ENCODE data around the gene DNAJC1.
"Not testable (repeated sequence)": the region's sequence is repeated elsewhere in the genome, so short reads cannot be mapped to it uniquely, and the experiment has no call there.

DNAJC1 gene

GRCh38 chr10:22027364-22028238 is 24.1 kb upstream of the DNAJC1 start:
- H3K27me3 ChIP-seq (ENCODE audit: control insufficient read depth, insufficient read depth, low read length, poor library complexity, severe bottlenecking) = no peaks in the 10 kb centered on the region
- no peaks in the 10 kb centered on the region for H3K36me3 ChIP-seq (ENCODE audit: control insufficient read depth, insufficient read depth, low read length)
- no peak overlapping the region for H3K27ac ChIP-seq (ENCODE audit: insufficient read depth, low read depth, low read length, poor library complexity, severe bottlenecking)
- no peaks in the 10 kb centered on the region for H3K9me3 ChIP-seq (ENCODE audit: control insufficient read depth, low read length)
- no peak overlapping the region for H3K4me3 ChIP-seq (ENCODE audit: insufficient read depth, low read depth, low read length)
- no peaks in the 10 kb centered on the region for H3K4me1 ChIP-seq (ENCODE audit: control insufficient read depth, insufficient read depth, low read length)
- 93 to 96% methylated on average over 7 of the region's 7 CpGs for WGBS, 2 experiments

GRCh38 chr10:22026287-22026686 is 22.8 kb upstream of the DNAJC1 start:
- Histone ChIP-seq H3K27ac (ENCODE audit: insufficient read depth, low read depth, low read length, poor library complexity, severe bottlenecking) (no peak overlapping the region), H3K4me1 (ENCODE audit: control insufficient read depth, insufficient read depth, low read length) (no peaks in the 10 kb centered on the region), H3K36me3 (ENCODE audit: control insufficient read depth, insufficient read depth, low read length) (no peaks in the 10 kb centered on the region), H3K9me3 (ENCODE audit: control insufficient read depth, low read length) (no peaks in the 10 kb centered on the region), H3K27me3 (ENCODE audit: control insufficient read depth, insufficient read depth, low read length, poor library complexity, severe bottlenecking) (no peaks in the 10 kb centered on the region), H3K4me3 (ENCODE audit: insufficient read depth, low read depth, low read length) (no peak overlapping the region)
- WGBS, 2 experiments = 75 to 87% methylated on average over 1 of the region's 1 CpG

- Histone ChIP-seq H3K9me3 (ENCODE audit: control insufficient read depth, low read length) (no peaks in the 10 kb centered on the region), H3K36me3 (ENCODE audit: control insufficient read depth, insufficient read depth, low read length) (no peaks in the 10 kb centered on the region), H3K27ac (ENCODE audit: insufficient read depth, low read depth, low read length, poor library complexity, severe bottlenecking) (no peak overlapping the region), H3K4me3 (ENCODE audit: insufficient read depth, low read depth, low read length) (no peak overlapping the region), H3K4me1 (ENCODE audit: control insufficient read depth, insufficient read depth, low read length) (no peaks in the 10 kb centered on the region), H3K27me3 (ENCODE audit: control insufficient read depth, insufficient read depth, low read length, poor library complexity, severe bottlenecking) (no peaks in the 10 kb centered on the region)
- 60 to 64% methylated on average over 3 of the region's 3 CpGs for WGBS, 2 experiments
These were observed 20.0 kb upstream of the DNAJC1 start for GRCh38 chr10:22023508-22023907.

GRCh38 chr10:22022257-22023032 is 18.9 kb upstream of the DNAJC1 start:
- WGBS, 2 experiments = 88 to 91% methylated on average over 8 of the region's 8 CpGs
- no peaks in the 10 kb centered on the region for H3K36me3 ChIP-seq (ENCODE audit: control insufficient read depth, insufficient read depth, low read length)
- no peaks in the 10 kb centered on the region for H3K9me3 ChIP-seq (ENCODE audit: control insufficient read depth, low read length)
- no peak overlapping the region for H3K4me3 ChIP-seq (ENCODE audit: insufficient read depth, low read depth, low read length)
- no peak overlapping the region for H3K27ac ChIP-seq (ENCODE audit: insufficient read depth, low read depth, low read length, poor library complexity, severe bottlenecking)
- H3K4me1 ChIP-seq (ENCODE audit: control insufficient read depth, insufficient read depth, low read length) = no peaks in the 10 kb centered on the region
- no peaks in the 10 kb centered on the region for H3K27me3 ChIP-seq (ENCODE audit: control insufficient read depth, insufficient read depth, low read length, poor library complexity, severe bottlenecking)

- H3K36me3 ChIP-seq (ENCODE audit: control insufficient read depth, insufficient read depth, low read length); H3K9me3 ChIP-seq (ENCODE audit: control insufficient read depth, low read length); H3K4me3 ChIP-seq (ENCODE audit: insufficient read depth, low read depth, low read length); H3K4me1 ChIP-seq (ENCODE audit: control insufficient read depth, insufficient read depth, low read length); H3K27ac ChIP-seq (ENCODE audit: insufficient read depth, low read depth, low read length, poor library complexity, severe bottlenecking); H3K27me3 ChIP-seq (ENCODE audit: control insufficient read depth, insufficient read depth, low read length, poor library complexity, severe bottlenecking): not testable (repeated sequence)
- WGBS, 2 experiments = 93 to 94% methylated on average over 3 of the region's 3 CpGs
These were observed 17.6 kb upstream of the DNAJC1 start for GRCh38 chr10:22021144-22021543.

- Histone ChIP-seq H3K27ac (ENCODE audit: insufficient read depth, low read depth, low read length, poor library complexity, severe bottlenecking) (no peak overlapping the region), H3K4me3 (ENCODE audit: insufficient read depth, low read depth, low read length) (no peak overlapping the region), H3K9me3 (ENCODE audit: control insufficient read depth, low read length) (no peaks in the 10 kb centered on the region), H3K27me3 (ENCODE audit: control insufficient read depth, insufficient read depth, low read length, poor library complexity, severe bottlenecking) (no peaks in the 10 kb centered on the region), H3K4me1 (ENCODE audit: control insufficient read depth, insufficient read depth, low read length) (no peaks in the 10 kb centered on the region), H3K36me3 (ENCODE audit: control insufficient read depth, insufficient read depth, low read length) (no peaks in the 10 kb centered on the region)
- 91 to 94% methylated on average over 2 to 3 of the region's 3 CpGs for WGBS, 2 experiments
These were observed 13.9 kb upstream of the DNAJC1 start for GRCh38 chr10:22017283-22018020.

GRCh38 chr10:22016046-22016705 is 12.6 kb upstream of the DNAJC1 start:
- Histone ChIP-seq H3K36me3 (ENCODE audit: control insufficient read depth, insufficient read depth, low read length) (no peaks in the 10 kb centered on the region), H3K4me3 (ENCODE audit: insufficient read depth, low read depth, low read length) (no peak overlapping the region), H3K27me3 (ENCODE audit: control insufficient read depth, insufficient read depth, low read length, poor library complexity, severe bottlenecking) (no peaks in the 10 kb centered on the region), H3K27ac (ENCODE audit: insufficient read depth, low read depth, low read length, poor library complexity, severe bottlenecking) (no peak overlapping the region), H3K4me1 (ENCODE audit: control insufficient read depth, insufficient read depth, low read length) (no peaks in the 10 kb centered on the region), H3K9me3 (ENCODE audit: control insufficient read depth, low read length) (no peaks in the 10 kb centered on the region)
- 91 to 97% methylated on average over 5 of the region's 5 CpGs for WGBS, 2 experiments

GRCh38 chr10:22010973-22011408 is 7.5 kb upstream of the DNAJC1 start:
- no CpG with 5 or more reads among the region's 1 CpG for WGBS, 2 experiments
- H3K36me3 ChIP-seq (ENCODE audit: control insufficient read depth, insufficient read depth, low read length) = no peaks in the 10 kb centered on the region
- H3K9me3 ChIP-seq (ENCODE audit: control insufficient read depth, low read length) = no peaks in the 10 kb centered on the region
- H3K4me1 ChIP-seq (ENCODE audit: control insufficient read depth, insufficient read depth, low read length) = no peaks in the 10 kb centered on the region
- H3K27ac ChIP-seq (ENCODE audit: insufficient read depth, low read depth, low read length, poor library complexity, severe bottlenecking) = no peak overlapping the region
- H3K27me3 ChIP-seq (ENCODE audit: control insufficient read depth, insufficient read depth, low read length, poor library complexity, severe bottlenecking) = no peaks in the 10 kb centered on the region
- H3K4me3 ChIP-seq (ENCODE audit: insufficient read depth, low read depth, low read length) = no peak overlapping the region

- Histone ChIP-seq H3K36me3 (ENCODE audit: control insufficient read depth, insufficient read depth, low read length) (no peaks in the 10 kb centered on the region), H3K4me1 (ENCODE audit: control insufficient read depth, insufficient read depth, low read length) (no peaks in the 10 kb centered on the region), H3K27ac (ENCODE audit: insufficient read depth, low read depth, low read length, poor library complexity, severe bottlenecking) (no peak overlapping the region), H3K27me3 (ENCODE audit: control insufficient read depth, insufficient read depth, low read length, poor library complexity, severe bottlenecking) (no peaks in the 10 kb centered on the region), H3K4me3 (ENCODE audit: insufficient read depth, low read depth, low read length) (no peak overlapping the region), H3K9me3 (ENCODE audit: control insufficient read depth, low read length) (no peaks in the 10 kb centered on the region)
- 85 to 91% methylated on average over 4 of the region's 4 CpGs for WGBS, 2 experiments
These were observed 7.0 kb upstream of the DNAJC1 start for GRCh38 chr10:22010539-22010938.

Data from ectodermal cell (in vitro differentiated cells).